Middle frontal gyrus (tissue), 1 donor: ENCODE measurements around the gene SLC6A20.

Experiments
- DNase-seq: peaks from one replicate; pipeline ENCODE4 v3.0.0-alpha.2; 2015; ENCODE audit warnings: low spot score; ENCODE audit errors: extremely low spot score

SLC6A20 gene

GRCh38 chr3:45795882-45796765, at the start of gene SLC6A20:
TSS of gene SLC6A20 (minus strand) at chr3:45796536. CDS start at chr3:45796419, 117 bp downstream.
- no peak for DNase-seq

GRCh38 chr3:45844616-45845015, 48.3 kb upstream of the SLC6A20 start:
- DNase-seq: no peak

GRCh38 chr3:45842851-45843625, 46.7 kb upstream of the SLC6A20 start:
- DNase-seq: no peak

GRCh38 chr3:45841757-45842491, 45.6 kb upstream of the SLC6A20 start, which contains the start of gene LZTFL1:
TSS of gene LZTFL1 (minus strand) at chr3:45842119. CDS start at chr3:45841991, 128 bp downstream.
- DNase-seq: peak; percentile 88

GRCh38 chr3:45841420-45841756, 45.1 kb upstream of the SLC6A20 start:
- DNase-seq: no peak

GRCh38 chr3:45838466-45838865, 42.1 kb upstream of the SLC6A20 start:
- no peak for DNase-seq

- no peak for DNase-seq
Measured at GRCh38 chr3:45832699-45833098, 36.4 kb upstream of the SLC6A20 start.

- no peak for DNase-seq
Measured at GRCh38 chr3:45830121-45830520, 33.8 kb upstream of the SLC6A20 start.

- DNase-seq: no peak
Measured at GRCh38 chr3:45826908-45827307, 30.6 kb upstream of the SLC6A20 start.

- DNase-seq: no peak
Measured at GRCh38 chr3:45826321-45826720, 30.0 kb upstream of the SLC6A20 start.

GRCh38 chr3:45821127-45821526, 24.8 kb upstream of the SLC6A20 start:
- no peak for DNase-seq

GRCh38 chr3:45819543-45819942, 23.2 kb upstream of the SLC6A20 start:
- DNase-seq: no peak

GRCh38 chr3:45817831-45818522, 21.6 kb upstream of the SLC6A20 start:
- peak; percentile 28 for DNase-seq

GRCh38 chr3:45816544-45816943, 20.2 kb upstream of the SLC6A20 start:
- no peak for DNase-seq

GRCh38 chr3:45814322-45814721, 18.0 kb upstream of the SLC6A20 start:
- no peak for DNase-seq

GRCh38 chr3:45807681-45808540, 11.6 kb upstream of the SLC6A20 start:
- DNase-seq: no peak

- DNase-seq: no peak
Measured at GRCh38 chr3:45807133-45807532, 10.8 kb upstream of the SLC6A20 start.

GRCh38 chr3:45806072-45806471, 9.7 kb upstream of the SLC6A20 start:
- no peak for DNase-seq

GRCh38 chr3:45803252-45803935, 7.1 kb upstream of the SLC6A20 start:
- DNase-seq: no peak

GRCh38 chr3:45802146-45802545, 5.8 kb upstream of the SLC6A20 start:
- DNase-seq: no peak
